IPS DF 4.7 (cell line): ENCODE measurements around the gene SPACA6.
"Not testable (repeated sequence)": the region's sequence is repeated elsewhere in the genome, so short reads cannot be mapped to it uniquely, and the experiment has no call there.

ENCODE experiments used
- DNase-seq: peaks from one replicate; pipeline ENCODE4 v3.0.0-alpha.2; 2013; ENCODE audit warnings: low spot score; ENCODE audit errors: extremely low read depth

Gene SPACA6

GRCh38 chr19:51733742-51734522 lies 40.8 kb downstream of the SPACA6 start:
- DNase-seq = no peak

- no peak for DNase-seq
These were observed 42.8 kb downstream of the SPACA6 start for GRCh38 chr19:51735759-51736449.

DNA sequence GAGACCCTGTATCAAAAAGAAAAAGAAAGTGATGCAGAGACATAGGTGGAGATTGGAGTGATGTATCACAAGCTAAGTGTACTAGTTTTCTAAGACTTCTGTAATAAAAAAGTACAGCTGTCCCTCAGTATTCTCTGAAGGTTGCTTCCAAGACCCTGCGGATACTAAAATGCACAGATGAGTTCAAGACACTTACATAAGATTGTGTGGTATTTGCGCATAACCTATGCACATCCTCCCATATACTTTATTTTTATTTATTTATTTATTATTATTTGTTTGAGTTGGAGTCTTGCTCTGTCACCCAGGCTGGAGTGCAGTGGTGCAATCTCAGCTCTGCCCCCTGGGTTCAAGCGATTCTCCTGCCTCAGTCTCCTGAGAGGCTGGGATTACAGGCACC lies 44.3 kb downstream of the SPACA6 start:
- DNase-seq = no peak

DNA sequence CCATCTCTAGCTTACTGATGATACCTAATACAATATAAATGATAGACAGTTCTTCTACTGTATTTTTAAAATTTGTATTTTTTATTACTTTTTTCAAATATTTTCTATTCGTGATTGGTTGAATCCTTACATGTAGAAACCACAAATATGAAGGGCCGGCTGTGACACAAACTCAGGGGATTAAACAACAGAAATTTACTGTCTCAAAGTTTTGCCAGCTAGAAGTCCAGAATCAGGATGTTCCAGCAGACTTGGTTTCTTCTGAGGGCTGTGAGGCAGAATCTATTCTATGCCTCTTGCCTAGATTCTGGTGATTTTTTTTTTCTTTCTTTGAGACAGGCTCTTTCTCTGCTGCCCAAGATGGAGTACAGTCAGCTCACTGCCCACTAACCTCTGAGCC lies 44.8 kb downstream of the SPACA6 start:
- DNase-seq = no peak

DNA sequence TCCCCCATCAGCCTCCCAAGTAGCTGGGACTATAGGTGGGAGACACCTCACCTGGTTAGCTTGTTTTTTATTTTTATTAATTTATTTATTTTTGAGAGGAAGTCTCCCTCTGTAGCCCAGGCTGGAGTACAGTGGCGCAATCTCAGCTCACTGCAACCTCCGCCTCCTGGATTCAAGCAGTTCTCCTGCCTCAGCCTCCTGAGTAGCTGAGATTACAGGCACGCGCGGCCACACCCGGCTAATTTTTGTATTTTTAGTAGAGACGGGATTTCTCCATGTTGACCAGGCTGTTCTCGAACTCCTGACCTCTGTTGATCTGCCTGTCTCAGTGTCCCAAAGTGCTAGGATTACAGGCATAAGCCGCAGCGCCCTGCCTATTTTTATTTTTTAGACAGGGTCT lies 45.4 kb downstream of the SPACA6 start:
- DNase-seq = not testable (repeated sequence)

DNA sequence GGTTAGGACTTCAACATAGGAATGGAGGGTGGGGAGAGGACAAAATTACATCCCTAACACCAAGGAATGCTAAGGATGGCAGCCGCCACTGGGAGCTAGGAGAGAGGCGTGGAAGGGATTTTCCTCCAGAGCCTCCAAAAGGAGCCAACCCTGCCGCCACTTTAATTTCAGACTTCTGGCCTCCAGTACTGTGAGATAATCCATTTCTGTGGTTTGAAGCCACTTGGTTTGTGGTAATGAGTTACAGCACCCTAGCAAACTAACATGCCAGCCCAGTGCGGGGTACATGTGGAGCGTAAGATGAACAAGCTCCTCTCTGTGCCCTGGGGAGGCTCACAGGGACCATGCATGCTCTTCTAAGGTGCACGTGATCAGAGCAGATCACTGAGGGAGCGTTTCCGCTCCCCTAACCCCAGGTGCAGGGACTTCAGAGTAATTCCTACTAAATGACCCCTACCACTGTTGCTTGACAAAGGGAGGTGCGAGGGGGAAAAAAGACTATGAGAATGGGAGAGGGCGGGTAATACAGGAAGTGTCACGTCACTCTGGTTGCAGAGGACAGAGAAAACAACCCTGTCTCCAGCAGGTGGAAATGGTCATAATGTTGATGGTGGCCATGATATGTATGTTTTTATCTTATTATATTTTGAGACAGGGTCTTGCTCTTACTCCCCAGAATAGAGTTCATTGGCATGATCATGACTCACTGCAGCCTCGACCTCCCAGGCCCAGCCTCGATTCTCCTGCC lies 46.5 kb downstream of the SPACA6 start:
- no peak for DNase-seq

DNA sequence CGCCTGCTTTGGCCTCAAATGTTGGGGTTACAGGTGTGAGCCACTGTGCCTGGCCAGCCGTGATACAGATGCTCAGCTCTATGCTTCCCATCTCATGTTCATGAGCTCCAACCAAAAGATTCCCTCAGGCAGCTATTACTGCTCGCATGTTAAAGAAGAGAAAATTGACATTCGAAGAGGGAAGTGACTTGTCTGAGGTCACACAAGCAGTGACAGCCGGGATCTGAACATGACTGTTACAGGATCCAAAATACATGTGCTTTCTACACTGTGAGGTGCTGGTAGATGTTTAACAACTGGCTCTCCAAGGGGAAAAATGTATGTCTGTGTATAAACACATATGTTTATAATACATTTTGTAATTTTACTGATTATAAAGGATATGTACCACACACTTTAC lies 47.2 kb downstream of the SPACA6 start:
- DNase-seq = no peak

DNA sequence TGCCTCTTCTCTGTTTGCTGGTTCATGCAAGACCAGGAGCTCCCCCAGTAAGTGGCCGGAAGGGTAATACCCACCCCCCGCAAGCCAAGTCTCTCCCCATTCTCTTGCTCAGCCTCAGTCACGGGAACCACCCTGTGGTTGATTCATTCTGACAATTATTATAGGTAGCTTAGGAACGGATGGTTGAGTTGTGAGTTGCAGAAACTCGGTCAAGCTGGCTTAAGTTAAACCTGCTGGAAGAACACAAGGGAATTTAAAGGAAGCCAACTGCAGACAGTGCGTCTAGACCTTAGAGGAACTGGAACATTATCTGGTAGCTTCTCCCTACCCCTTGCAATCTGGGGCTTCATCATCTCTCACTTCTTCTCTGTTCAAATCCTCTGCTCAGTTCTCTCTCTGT lies 49.7 kb downstream of the SPACA6 start:
- DNase-seq = no peak

DNA sequence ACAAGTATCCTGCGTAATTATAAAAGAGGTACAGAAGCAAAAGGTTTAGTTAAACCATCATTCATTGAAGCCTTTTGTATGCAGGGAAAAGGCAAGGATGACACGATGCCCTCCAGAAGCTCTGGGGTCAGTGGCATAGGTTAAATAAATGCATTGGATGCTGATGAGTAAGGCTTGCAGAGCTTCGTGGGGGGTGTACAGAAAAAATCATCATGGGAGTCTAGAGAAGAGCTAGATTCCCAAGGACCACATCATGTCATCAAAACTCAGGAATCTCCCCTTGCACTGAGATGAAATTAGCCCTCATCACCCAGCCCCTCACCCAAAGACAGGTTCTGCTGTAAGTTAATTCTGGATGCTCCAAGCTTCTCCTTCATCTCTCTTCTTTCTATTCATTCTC lies 50.3 kb downstream of the SPACA6 start:
- DNase-seq = no peak

DNA sequence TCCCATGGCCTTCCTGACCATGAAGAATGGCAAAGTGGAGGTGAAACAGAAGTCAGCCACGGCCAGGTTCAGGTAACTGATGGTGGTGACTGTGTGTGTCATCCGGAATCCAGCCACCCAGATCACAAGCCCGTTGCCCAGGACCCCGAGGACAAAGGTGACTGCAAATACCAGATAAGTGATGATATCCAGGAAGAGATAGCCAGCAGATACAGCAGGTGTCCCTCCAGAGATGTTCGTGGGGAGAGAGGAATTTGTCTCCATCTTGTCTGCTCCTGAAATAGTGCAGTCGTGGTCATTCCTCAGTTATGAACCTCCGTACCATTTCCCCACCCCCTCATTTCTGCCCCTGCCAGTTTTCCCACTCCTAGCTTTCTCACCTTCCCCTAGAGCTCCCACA lies 53.6 kb downstream of the SPACA6 start:
- DNase-seq = no peak

- DNase-seq = no peak
These were observed 56.8 kb downstream of the SPACA6 start for GRCh38 chr19:51749979-51750378.

- DNase-seq = no peak
These were observed 57.4 kb downstream of the SPACA6 start for GRCh38 chr19:51750400-51751094.

GRCh38 chr19:51751655-51752054 lies 58.5 kb downstream of the SPACA6 start, which contains the start of gene FPR1:
FPR1 (minus strand) TSS chr19:51751878; CDS start chr19:51746994, 4,884 bp downstream.
- DNase-seq = no peak

- DNase-seq = no peak
These were observed 61.0 kb downstream of the SPACA6 start for GRCh38 chr19:51754109-51754508.

DNA sequence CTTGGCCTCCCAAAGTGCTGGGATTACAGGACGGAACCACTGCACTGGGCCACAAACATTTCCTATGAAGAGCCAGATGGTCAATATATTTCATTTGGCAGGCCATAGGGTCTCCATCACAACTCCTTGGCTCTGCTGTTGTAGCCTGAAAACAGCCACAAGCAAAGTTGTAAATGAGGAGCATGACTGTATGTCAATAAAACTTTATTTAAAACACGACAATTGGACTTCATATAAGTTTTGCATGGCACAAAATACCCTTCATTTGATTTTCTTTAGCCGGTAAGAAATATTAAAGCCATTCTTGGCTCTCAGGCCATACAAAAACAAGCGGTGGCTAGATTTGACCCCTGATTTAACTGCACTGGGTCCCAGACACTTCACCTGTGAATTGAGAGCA lies 61.6 kb downstream of the SPACA6 start:
- DNase-seq = no peak
